Measurements from ENCODE around the gene ORC1.
A peak's percentile ranks its signal among the peaks of the same experiment; 100 is the strongest.
"Not testable (repeated sequence)": the region's sequence is repeated elsewhere in the genome, so short reads cannot be mapped to it uniquely, and the experiment has no call there.

Gene ORC1

DNA sequence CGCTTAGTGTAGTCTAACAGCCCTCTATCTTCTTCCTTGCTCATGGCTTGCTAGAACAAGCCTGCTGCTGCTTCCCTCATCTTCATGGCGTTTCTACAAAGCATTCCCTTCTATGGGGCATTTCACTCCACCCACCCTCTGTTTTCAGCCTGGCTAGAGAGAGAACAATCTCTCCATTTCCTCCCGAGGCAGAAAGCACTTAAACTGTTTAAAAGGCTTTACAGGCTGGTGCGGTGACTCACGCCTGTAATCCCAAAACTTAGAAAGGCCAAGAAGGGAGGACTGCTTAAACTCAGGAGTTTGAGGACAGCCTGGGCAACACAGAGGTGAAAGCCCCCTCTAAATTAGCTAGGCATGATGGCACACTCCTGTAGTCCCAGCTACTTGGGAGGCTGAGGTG, 17.8 kb downstream of the ORC1 start:
- DNase-seq (ENCODE audit: low read depth, low spot score), result no peak

GRCh38 chr1:52385376-52385775, 18.8 kb downstream of the ORC1 start:
- no peak for DNase-seq (ENCODE audit: low read depth, low spot score)

DNA sequence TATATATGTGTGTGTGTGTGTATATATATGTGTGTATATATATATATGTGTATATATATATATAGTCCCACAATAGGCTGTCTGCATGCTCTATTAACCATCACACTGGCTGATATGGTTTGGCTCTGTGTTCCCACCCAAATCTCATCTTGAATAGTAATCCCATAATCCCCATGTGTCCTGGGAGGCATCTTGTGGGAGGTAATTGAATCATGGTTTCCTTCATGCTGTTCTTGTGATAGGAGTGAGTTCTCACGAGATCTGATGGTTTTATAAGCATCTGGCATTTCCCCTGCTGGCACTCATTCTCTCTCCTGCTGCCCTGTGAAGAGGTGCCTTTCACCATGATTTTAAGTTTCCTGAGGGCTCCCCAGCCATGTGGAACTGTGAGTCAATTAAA, 34.4 kb downstream of the ORC1 start:
- not testable (repeated sequence) for DNase-seq (ENCODE audit: low read depth, low spot score)

GRCh38 chr1:52368383-52369172, 35.6 kb downstream of the ORC1 start:
- DNase-seq (ENCODE audit: low read depth, low spot score), result no peak

DNA sequence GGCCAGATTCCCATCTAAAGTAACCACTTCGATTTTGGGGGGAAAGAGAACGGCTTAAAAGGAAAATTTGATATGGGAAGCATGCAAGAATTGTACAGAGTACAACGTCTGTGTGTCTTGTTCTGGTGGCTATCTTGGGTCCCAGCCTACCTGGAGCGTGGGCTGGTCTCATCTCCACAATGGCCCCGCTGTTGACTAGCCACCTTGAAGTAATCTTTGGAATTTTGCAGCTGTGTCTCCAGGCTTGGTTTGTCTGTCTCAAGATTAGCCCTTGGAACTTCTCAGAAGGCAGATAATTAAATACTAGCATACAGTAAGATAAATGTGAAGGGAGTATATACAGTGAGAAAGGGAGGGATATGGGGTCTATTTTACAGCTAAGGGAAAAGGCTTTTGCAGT, 37.0 kb downstream of the ORC1 start:
- no peak for DNase-seq (ENCODE audit: low read depth, low spot score)

GRCh38 chr1:52366517-52366827, 37.8 kb downstream of the ORC1 start:
- no peak for DNase-seq (ENCODE audit: low read depth, low spot score)

GRCh38 chr1:52365746-52366516, 38.3 kb downstream of the ORC1 start, which contains the start of gene CC2D1B:
Gene CC2D1B (minus strand): TSS chr1:52366205. CDS start chr1:52364620, 1,585 bp downstream.
- DNase-seq (ENCODE audit: low read depth, low spot score), result peak; percentile 90

DNA sequence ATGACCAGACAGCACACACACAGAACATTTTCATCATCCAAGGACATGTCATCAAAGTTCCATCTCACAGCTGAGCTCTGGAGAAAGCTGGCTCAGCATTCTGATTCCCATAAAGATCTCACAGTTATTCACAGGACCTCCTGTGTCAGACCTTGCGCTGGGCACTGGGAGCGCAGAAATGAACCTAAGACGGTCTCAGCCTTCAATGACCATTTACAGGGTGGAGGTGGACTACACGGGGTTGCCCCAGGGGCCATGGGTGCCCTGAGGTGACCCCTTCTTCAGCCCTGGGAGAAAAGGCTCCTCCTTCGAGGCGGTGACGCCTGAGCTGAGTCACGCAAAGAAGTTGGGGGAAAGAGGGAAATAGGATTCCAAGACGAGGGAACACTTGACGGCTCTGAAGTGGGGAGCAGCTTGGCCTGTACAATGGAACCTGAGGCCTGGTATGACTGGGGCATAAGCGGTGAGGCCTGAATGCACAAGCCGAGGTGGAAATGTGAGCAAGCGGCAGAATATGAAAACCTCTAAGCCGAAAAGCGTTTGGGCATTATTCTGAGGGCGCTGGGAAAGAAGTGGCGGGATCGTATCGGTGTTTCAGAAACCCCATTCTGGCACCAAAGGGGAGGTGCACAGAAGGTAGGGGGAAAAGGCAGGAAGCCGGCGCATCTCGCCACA, 39.0 kb downstream of the ORC1 start:
- no peak for DNase-seq (ENCODE audit: low read depth, low spot score)

GRCh38 chr1:52364235-52364839, 39.9 kb downstream of the ORC1 start:
- no peak for DNase-seq (ENCODE audit: low read depth, low spot score)

DNA sequence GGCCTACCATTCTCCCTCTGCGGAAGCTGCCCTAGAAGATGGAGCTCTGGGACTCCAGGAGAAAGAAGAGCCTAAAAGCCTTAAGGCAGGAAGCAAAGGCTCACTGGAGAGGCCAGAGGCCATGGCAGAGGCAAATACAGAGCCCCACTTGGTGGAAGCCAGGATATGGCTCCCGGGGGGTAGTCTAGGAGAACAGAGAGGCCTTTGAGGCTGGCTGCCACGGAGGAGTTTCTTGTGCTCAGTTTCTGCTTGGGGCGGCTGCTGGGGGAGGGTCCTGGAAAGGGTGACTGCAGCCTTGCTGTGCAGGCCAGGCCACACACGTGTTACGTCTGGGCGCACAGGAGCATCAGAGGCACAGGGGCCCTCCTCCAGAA, 43.6 kb downstream of the ORC1 start:
- DNase-seq (ENCODE audit: low read depth, low spot score), result no peak

- DNase-seq (ENCODE audit: low read depth, low spot score), result no peak
Measured at GRCh38 chr1:52359676-52360594, 44.3 kb downstream of the ORC1 start.

GRCh38 chr1:52358851-52359497, 45.2 kb downstream of the ORC1 start:
- DNase-seq (ENCODE audit: low read depth, low spot score), result no peak

GRCh38 chr1:52357397-52357796, 46.8 kb downstream of the ORC1 start:
- no peak for DNase-seq (ENCODE audit: low read depth, low spot score)

- DNase-seq (ENCODE audit: low read depth, low spot score), result no peak
Measured at GRCh38 chr1:52356818-52357355, 47.3 kb downstream of the ORC1 start.

GRCh38 chr1:52355847-52356505, 48.2 kb downstream of the ORC1 start:
- no peak for DNase-seq (ENCODE audit: low read depth, low spot score)

DNA sequence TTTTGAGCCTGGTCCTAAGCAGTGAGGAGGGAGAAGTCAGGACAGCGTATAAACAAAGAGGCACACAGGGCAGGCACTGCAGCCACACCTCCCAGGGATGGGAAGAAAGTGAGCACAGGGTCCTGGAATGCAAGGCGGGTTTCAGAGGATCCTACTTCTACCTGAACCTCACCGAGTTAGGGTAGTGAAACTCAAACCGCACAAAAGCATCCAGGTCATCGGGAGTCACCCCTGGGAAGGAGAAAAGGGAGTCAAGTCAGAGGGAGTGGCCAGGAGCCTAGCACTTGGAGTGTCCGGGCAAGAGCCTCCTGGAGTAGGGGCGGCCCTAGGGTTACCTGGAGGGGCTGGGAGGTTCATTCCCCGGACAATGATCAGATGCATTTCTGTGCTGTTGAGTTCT, 48.8 kb downstream of the ORC1 start:
- no peak for DNase-seq (ENCODE audit: low read depth, low spot score)

- DNase-seq (ENCODE audit: low read depth, low spot score), result no peak
Measured at GRCh38 chr1:52352690-52353089, 51.5 kb downstream of the ORC1 start.

DNA sequence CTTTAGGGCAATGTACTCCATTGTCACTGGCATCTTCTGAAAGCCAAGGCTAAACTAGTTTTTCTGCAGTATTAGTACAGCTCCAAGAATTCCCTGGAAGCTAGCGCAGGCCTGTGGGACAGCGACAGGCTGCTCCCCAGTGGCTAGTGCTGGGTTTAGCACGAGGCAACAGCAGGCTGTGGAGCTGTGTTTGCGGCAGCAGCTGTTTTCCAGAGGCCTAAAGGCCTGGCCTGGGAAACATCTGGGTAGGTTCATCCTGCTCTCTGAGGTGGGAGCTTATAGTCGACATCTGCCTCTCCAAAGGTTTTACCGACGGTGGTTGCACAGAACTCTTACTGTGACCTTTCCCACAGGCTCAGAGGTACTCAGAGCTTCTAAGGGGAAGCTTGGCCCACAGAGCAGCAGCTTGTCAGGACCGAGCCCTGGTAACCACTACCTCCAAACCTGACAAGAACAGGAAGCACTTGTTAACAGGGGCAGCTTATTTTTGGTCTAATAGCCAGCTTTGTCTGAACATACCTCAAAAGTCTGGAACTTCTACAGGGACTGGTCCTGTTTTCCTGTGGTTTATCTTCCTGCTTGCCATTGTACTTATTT, 55.4 kb downstream of the ORC1 start:
- no peak for DNase-seq (ENCODE audit: low read depth, low spot score)

DNA sequence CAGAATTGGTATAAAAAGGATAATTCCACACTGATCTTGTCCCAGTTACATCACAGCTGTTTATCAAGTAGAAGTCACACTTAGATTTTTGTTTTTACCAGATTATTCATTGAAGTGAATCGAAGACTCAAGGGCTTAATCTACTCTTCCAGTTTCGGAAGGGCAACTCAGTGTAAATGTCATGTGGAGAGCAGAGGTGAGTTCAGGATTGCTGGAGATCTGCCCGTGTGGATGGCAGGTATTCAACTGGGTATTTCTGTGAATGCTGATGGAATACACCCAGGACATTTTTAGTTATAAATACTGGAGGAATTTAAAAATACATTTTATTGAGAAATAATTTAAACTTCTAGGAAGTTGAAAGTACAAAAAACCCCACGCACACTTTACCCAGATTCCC, 57.6 kb downstream of the ORC1 start:
- no peak for DNase-seq (ENCODE audit: low read depth, low spot score)
